Lower leg skin (tissue), 4 donors: ENCODE results near the gene MIAT. TPM values are rescaled to one million over a fixed set of nuclear protein-coding genes. Genes with fewer than 3 reads are reported as not detected.

Source experiments
- DNase-seq, 2 donors: peaks; one replicate each; pipeline ENCODE4 v3.0.0-alpha.2; 2019; ENCODE audit warnings: low spot score in 2 of 2
- H3K4me3 ChIP-seq: fragments of 200-600 bp; sonication (generic); 2 replicates; pipeline ENCODE4 v1.5.1; 2017; ENCODE audit warnings: mild to moderate bottlenecking, low read depth; ENCODE audit not compliant: poor library complexity, severe bottlenecking
- POLR2A ChIP-seq, 2 donors: fragments of 450-650 bp; IDR thresholded peaks; one replicate each; pipeline ENCODE4 v1.6.1; 2016 to 2017; ENCODE audit warnings: antibody characterized with exemption in 2 of 2, mild to moderate bottlenecking in 1 of 2, moderate library complexity in 1 of 2
- whole genome bisulfite sequencing, 2 donors: methylation state at CpG; one replicate each; pipeline ENCODE4 v1.1.5; 2018; 5-methylcytosine and 5-hydroxymethylcytosine counted together
- intact Hi-C: fragments of 100-400 bp; cut with DNase I; formaldehyde crosslinking; loops from one replicate; pipeline ENCODE4 v1.15.0; 2023; ENCODE audit warnings: low total_unique reads
- total RNA-seq, 4 donors: library from RNA; depleted of rRNA; stranded (reverse); fragments of >200 nt; gene quantifications; one replicate each; pipeline ENCODE4 v1.1.0, GENCODE V29; 2016
- TF ChIP-seq, protein P1 (sequence below), 3 donors: fragments of 450-650 bp; IDR thresholded peaks; one replicate each; pipeline ENCODE4 v1.5.1; 2016; ENCODE audit warnings: antibody characterized with exemption in 3 of 3, mild to moderate bottlenecking in 3 of 3, moderate library complexity in 2 of 3

Gene MIAT
- total RNA-seq, 4 donors from 2014 or later, result 0.47 to 2.4 (median 1.4) TPM

DNA sequence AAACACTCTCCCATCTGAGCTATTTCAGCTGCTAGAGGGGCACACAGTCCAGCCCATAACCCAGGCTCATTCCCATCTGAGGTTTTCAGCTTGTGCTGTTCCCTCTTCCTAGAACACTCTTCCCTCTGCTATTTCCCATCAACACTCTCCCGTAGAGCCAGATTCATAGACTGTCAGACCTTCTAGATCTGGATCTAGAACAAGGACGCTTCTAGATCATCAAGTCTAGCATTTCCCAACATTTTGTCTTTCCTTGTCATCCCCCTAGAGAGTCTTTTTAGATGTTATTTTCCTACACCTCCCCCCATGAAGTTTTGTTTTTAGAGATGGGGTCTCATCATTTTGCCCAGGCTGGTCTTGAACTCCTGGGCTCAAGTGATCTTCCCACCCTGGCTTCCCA, 22.3 kb upstream of the MIAT start:
- no peak for TF ChIP-seq POLR2A (IDR thresholded peaks at IDR 0.05)
- TF ChIP-seq, protein P1, sequence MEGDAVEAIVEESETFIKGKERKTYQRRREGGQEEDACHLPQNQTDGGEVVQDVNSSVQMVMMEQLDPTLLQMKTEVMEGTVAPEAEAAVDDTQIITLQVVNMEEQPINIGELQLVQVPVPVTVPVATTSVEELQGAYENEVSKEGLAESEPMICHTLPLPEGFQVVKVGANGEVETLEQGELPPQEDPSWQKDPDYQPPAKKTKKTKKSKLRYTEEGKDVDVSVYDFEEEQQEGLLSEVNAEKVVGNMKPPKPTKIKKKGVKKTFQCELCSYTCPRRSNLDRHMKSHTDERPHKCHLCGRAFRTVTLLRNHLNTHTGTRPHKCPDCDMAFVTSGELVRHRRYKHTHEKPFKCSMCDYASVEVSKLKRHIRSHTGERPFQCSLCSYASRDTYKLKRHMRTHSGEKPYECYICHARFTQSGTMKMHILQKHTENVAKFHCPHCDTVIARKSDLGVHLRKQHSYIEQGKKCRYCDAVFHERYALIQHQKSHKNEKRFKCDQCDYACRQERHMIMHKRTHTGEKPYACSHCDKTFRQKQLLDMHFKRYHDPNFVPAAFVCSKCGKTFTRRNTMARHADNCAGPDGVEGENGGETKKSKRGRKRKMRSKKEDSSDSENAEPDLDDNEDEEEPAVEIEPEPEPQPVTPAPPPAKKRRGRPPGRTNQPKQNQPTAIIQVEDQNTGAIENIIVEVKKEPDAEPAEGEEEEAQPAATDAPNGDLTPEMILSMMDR (IDR thresholded peaks at IDR 0.05), result no peak
- 91 to 95% methylated on average over 2 of the region's 2 CpGs for WGBS, 2 donors
- intact Hi-C loops, result loop anchor here (10.0 kb wide), 1 partner anchor 260 kb away; no protein-coding TSS in a partner anchor
- H3K4me3 ChIP-seq, result no peak overlapping the region
- DNase-seq, result no peak

DNA sequence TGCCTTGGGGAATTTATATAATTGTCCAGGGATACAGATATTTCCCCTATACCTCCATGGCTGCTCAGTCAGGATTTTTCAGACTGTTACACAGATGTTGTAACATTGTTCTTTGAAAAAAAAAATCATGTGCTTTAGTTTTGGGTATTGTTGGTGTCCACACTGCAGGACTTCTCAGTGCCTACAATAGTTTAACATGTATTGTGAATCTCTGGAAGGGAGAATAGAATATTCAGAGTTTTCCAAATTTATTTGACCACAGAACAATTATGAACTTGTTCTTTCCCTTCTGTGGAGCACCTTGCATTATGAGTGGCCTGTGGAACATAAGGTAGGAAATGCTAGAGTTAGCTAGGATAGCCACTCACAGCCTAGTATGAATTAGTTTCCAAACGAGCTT, 21.1 kb upstream of the MIAT start:
- TF ChIP-seq, protein P1 (IDR thresholded peaks at IDR 0.05), result no peak
- TF ChIP-seq POLR2A (IDR thresholded peaks at IDR 0.05), result no peak
- H3K4me3 ChIP-seq, result no peak overlapping the region
- DNase-seq, result no peak
- intact Hi-C loops, result loop anchor here (10.0 kb wide), 1 partner anchor 261 kb away; no protein-coding TSS in a partner anchor
- 38 to 48% methylated on average over 1 of the region's 1 CpG for WGBS, 2 donors

DNA sequence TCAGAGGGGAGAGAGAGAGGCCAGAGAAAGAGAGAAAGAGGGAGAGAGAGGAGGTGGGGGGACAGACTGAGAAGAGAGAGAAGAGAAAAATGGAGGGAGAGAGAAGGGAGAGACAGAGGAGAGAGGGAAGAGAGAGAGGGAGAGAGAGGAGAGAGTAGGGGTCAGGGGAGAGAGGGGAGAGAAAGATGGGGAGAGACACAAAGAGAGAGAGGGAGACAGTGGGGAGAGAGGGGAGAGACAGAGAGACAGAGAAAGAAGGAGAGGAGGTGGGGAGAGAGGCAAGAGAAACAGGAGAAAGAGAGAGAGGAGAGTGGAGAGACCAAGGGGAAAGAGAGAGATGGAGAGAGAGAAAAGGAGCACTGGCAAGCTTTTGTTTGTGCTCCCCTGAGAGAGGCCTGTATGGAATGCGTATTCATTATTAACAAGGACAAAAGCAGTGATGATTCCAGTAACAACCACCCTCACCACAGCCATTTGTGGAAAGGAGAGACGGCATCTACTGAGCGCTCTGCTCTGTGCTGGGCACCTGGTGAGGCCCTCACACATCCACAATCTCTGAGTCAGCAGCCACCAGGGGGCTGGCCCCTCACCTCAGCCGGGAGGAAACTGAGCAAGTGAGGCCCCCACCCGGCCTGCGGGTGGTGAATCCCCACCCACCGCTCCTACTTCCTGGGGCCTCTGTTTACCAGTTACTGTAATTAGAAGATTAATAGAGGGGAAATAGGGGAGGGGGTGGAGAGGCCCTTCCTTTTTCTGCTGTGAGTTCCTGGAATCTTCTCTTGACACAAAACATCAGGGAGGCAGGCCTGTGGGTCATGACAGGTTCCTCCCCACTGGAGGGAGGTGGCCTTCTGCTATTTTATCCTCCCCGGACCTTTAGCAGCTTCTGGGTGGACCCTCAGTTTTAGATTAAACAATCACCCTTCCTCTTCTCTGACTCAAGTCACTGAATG, 14.6 kb upstream of the MIAT start:
- whole genome bisulfite sequencing, 2 donors, result 43 to 55% methylated on average over 8 of the region's 8 CpGs
- DNase-seq, result no peak
- intact Hi-C loops, result no loop called here
- H3K4me3 ChIP-seq, result no peak overlapping the region
- TF ChIP-seq, protein P1 (IDR thresholded peaks at IDR 0.05), result no peak
- TF ChIP-seq POLR2A (IDR thresholded peaks at IDR 0.05), result no peak

DNA sequence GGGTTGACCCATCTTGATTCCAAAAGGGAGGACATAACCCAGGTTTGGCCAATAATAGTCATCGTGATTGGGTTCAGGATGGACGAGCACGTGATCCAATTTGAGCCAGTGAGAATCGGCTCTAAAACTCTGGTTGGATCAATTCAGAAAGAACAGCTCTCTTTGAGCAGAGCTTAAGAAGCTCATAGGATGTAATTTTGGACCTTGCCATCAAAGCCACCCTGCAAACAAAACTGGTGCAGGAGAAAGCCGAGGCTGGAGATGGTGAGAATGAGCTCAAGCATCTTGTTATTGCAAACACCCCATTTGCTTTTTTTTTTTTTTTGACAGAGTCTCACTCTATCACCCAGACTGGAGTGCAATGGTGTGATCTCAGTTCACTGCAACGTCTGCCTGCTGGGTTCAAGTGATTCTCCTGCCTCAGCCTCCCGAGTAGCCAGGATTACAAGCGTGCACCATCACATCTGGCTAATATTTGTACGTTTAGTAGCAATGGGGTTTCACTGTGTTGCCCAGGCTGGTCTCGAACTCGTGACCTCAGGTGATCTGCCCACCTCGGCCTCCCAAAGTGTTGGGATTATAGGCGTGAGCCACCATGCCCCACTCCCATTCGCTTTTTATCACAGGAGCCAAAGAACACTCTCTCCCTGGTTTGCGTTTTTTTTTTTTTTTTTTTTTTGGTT, 13.8 kb upstream of the MIAT start:
- TF ChIP-seq, protein P1 (IDR thresholded peaks at IDR 0.05), result no peak
- no peak for TF ChIP-seq POLR2A (IDR thresholded peaks at IDR 0.05)
- H3K4me3 ChIP-seq, result no peak overlapping the region
- 86 to 89% methylated on average over 15 of the region's 15 CpGs for WGBS, 2 donors
- intact Hi-C loops, result no loop called here
- DNase-seq, result no peak

DNA sequence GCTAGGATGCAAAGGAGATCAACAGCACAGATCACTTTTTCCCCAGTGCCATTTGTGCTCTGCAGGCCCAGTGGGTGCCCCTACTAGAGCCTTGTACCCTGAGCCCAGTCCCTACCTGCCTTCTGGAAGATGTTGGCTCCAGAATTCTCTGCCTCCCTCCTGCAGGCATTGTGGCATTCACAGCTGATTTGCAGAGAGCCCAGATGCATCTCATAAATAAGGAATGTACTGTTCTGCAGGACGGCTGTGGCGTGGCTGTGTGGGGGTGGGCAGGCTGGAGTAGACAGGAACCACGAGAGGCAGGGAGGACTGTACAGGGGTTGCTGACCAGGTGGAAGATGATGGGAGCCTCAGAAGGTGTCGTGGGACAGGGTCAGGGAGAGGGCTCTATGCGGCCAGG, 11.2 kb upstream of the MIAT start:
- TF ChIP-seq, protein P1 (IDR thresholded peaks at IDR 0.05), result no peak
- no peak for TF ChIP-seq POLR2A (IDR thresholded peaks at IDR 0.05)
- WGBS, 2 donors, result 51 to 58% methylated on average over 5 of the region's 5 CpGs
- intact Hi-C loops, result no loop called here
- no peak overlapping the region for H3K4me3 ChIP-seq
- no peak for DNase-seq
